Stimulated activated CD8-positive, alpha-beta memory T cell treated with anti-CD3 and anti-CD28 coated beads, Interleukin-7, amount 100 ng/mL, for 4 hours (primary cell): Measurements from ENCODE around the gene THOC3.
"Not testable (repeated sequence)": the region's sequence is repeated elsewhere in the genome, so short reads cannot be mapped to it uniquely, and the experiment has no call there.

Source experiments
- DNase-seq, 2 donors: peaks; one replicate each; pipeline ENCODE4 v3.0.0-alpha.2; 2020; ENCODE audit warnings: low read depth in 2 of 2

THOC3 gene

DNA sequence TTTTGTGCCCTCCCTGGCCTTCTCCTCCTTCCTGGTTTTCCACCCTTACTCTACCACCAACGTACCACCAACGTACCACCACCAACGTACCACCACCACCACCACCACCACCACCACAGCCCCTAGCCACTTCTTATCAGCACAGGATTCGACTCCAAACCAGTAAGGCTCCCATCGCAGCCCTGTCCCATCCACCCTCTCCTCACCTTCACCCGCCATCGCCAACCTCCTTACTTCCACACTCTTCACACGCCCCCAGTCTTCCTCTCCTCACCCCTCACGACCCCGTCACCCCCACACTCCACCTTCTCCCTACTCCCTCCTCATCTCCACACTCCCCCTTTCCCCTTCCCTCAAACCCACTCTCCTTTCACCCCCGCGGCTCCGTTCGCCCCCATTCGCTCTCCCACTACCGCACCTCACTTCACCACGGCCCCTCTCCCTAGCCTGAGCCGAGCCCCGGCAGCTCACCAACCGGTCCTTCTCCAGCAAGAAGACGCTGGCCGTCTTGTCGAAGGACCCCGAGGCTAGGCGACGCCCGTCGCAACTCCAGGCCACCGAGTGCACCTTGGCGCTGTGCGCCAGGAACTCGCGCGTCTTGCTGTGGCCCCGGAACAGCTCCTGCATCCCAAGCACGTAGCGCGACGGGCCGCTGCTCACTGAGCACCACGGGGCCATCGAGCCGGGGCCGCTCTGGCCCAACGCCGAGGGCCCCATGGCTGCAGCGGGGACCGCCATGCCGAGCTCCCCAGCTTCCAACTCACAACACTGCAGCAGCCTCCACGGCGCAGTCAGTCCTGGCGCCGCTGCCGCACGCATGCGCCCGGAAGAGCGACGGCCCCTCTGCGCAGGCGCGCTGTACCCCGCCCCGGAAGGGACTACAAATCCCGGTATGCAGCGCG is at the start of gene THOC3:
Gene THOC3 (minus strand): TSS at position 845 of the 902 bp plus-strand sequence. CDS start 107 bp downstream, at position 738.
- DNase-seq = peak; percentile 43 to 73

- DNase-seq = not testable (repeated sequence)
These were observed 49.2 kb upstream of the THOC3 start for GRCh38 chr5:176017324-176017723.

DNA sequence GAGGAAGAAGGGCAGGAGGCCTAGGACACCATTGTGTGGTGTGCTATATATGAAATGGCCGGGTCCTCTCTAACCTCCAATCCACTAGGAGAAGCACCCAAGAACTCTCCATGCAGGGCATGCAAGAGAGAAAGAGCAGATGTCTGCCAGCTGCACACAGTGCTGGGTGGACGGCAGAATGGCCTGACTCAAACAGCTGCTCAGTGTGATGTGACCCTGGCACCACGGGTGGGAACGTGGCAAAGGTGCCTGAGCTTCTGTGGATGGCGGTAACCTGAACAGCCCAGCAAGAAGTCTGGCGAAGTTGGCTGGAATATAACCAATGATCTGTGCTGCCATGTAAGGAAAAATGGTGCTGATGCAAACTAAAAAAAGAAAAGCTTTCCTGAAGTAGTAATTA is 46.2 kb upstream of the THOC3 start:
- not testable (repeated sequence) for DNase-seq

- DNase-seq = not testable (repeated sequence)
These were observed 43.0 kb upstream of the THOC3 start for GRCh38 chr5:176011088-176011487.

- DNase-seq = not testable (repeated sequence)
These were observed 42.1 kb upstream of the THOC3 start for GRCh38 chr5:176010202-176010601.

DNA sequence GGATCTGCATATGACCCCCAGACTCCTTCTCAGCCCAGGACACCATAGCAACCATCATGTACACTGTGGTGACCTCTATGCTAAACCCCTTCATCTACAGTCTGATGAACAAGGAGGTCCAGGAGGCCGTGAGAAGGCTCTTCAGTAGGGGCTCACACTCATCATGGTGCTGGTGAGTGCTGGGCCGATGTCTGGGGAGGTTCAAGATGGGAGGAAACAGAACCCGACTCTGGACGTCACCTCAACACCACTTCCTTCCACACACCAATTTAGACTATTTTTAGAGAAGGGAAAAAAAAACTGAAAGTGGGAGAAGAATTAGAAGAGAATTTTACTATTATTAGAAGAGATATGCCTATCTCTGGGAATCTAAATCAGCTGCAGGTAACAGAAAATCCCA is 39.1 kb upstream of the THOC3 start:
- DNase-seq = not testable (repeated sequence)

DNA sequence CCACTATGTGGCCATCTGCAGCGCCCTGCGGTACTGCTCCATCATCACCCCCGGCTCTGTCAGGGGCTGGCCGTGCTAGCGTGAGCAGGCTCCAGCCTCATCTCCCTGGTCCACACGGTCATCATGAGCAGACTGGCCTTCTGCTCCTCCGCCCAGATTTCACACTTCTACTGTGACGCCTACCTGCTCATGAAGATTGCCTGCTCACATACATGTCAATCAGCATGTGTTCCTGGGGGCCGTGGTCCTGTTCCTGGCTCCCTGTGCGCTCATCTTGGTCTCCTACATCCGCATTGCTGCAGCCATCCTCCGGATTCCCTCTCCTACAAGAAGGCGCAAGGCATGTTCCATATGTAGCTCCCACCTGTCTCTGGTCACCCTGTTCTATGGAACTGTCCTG is 38.7 kb upstream of the THOC3 start:
- not testable (repeated sequence) for DNase-seq

GRCh38 chr5:175997979-175998378 is 29.9 kb upstream of the THOC3 start:
- not testable (repeated sequence) for DNase-seq

DNA sequence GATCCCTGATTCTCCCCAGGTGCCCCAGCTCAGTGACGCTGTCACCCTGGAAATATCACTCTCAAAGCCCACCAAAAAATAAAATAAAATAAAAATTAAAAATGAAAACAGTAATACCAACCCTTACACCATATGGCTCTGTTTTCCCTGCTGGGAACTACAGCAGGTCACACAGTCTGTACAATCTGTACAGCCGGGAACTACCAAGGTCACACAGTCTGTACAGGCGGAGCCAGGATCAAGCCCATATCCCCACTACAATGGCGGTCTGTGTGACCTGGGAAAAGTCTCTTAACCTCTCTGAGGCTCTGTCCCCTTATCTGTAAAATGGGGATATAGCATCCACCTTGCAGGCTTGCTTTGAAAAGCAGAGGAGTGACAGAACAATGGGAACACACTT is 29.4 kb upstream of the THOC3 start:
- not testable (repeated sequence) for DNase-seq

GRCh38 chr5:175996791-175997190 is 28.7 kb upstream of the THOC3 start:
- DNase-seq = not testable (repeated sequence)

GRCh38 chr5:175995506-175995905 is 27.4 kb upstream of the THOC3 start:
- DNase-seq = not testable (repeated sequence)

DNA sequence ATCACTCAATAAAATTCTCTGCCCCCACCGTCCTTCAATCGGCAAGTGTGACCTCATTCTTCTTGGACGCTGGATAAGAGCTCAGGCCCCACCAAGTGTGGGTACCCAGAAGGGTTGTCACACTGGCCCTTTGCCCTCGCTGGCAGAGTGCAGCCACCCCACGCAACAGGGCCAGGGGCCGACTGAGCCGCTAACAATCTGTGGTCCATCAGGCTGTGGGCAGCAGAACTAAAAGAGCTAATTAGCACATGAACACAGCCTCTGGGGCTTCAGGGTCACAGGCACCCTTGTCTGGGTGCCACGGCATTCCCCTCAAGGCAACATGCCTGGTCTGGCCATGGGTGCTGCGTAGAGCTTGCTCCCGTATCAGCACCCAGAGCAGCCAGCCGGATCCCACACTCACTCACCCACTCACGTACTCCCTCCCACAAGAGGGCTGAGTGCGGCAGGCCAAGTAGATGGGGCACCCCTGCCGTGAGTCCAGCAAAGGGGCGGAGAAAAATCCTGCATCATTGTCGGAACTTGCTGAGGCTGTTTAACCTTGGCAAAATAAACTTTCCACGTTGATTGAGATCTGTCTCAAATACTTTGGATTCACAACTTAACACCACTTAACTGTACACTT is 11.4 kb upstream of the THOC3 start:
- DNase-seq = not testable (repeated sequence)

DNA sequence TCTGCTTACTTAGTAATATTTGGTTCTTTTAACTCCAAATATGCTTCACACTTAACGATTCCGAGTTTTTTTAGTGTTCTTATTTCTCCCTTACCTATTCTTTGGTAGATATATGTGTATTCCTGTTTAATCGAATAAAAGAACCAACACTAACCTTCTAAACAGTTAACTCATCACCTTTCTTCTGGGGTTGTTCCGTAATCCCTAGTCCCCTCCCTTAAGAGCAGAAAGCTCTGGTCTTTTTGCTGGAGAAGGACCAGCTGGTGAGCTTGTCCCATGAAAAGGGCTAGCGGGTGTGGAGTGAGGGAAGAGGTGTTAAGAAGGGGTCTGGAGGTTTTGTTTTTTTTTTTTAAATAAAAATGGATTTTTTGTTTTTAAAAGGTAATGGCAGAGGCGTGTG is 266 bp upstream of the THOC3 start:
- DNase-seq = not testable (repeated sequence)

DNA sequence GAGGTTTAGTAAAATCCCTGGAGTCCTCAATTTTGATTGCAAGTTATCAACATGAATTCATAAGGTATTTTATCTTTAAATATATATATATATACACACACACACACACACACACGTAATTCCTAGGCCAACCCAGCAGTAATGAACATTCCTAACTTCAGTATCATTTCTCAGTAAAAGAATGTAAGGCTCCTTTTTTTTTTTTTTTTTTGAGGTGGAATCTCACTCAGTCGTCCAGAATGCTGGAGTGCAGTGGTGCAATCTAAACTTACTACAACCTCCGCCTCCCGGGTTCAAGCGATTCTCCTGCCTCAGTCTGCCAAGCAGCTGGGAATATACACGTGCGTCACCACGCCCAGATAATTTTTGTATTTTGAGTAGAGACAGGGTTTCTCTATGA is 5.8 kb downstream of the THOC3 start:
- not testable (repeated sequence) for DNase-seq

DNA sequence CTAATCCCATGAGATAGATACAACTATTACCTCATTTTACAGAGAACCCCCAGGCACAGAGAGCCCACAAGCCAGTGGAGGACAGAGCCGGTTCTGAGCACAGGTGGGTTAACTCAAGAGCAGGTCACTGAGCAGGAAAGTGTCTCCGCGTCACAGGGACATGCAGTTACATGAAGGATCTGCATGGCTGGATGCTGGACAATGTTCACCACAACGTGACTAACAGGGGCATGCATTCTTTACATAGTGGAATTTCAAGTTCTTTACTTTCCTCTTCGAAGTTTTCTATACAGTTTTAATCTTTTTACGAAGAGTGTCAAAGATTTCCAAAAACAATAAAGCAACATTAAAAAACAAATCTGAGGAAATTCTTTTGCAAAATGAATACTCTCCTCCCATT is 7.9 kb downstream of the THOC3 start:
- not testable (repeated sequence) for DNase-seq

DNA sequence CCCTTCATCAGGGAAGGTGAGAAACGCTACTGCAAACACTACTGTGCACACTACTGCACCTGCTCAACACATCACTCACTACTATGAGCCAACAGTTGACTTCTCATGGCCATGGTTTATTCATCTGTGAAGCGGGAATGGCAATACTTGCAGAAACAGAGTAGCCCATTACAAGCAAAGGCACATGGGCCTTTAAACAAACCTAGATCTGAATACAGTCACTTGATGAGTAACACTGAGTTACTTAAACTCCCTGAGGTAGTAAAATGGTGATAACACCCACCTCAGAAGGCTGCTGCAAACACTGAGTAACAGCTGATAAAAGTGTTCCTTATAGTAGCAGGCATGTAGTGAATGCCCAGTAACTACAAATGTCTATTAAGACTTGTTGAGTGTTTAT is 9.6 kb downstream of the THOC3 start:
- DNase-seq = not testable (repeated sequence)

- not testable (repeated sequence) for DNase-seq
These were observed 14.0 kb downstream of the THOC3 start for GRCh38 chr5:175954107-175954506.

GRCh38 chr5:175952810-175953209 is 15.3 kb downstream of the THOC3 start:
- DNase-seq = not testable (repeated sequence)

GRCh38 chr5:175951339-175951969 is 16.7 kb downstream of the THOC3 start:
- DNase-seq = not testable (repeated sequence)

DNA sequence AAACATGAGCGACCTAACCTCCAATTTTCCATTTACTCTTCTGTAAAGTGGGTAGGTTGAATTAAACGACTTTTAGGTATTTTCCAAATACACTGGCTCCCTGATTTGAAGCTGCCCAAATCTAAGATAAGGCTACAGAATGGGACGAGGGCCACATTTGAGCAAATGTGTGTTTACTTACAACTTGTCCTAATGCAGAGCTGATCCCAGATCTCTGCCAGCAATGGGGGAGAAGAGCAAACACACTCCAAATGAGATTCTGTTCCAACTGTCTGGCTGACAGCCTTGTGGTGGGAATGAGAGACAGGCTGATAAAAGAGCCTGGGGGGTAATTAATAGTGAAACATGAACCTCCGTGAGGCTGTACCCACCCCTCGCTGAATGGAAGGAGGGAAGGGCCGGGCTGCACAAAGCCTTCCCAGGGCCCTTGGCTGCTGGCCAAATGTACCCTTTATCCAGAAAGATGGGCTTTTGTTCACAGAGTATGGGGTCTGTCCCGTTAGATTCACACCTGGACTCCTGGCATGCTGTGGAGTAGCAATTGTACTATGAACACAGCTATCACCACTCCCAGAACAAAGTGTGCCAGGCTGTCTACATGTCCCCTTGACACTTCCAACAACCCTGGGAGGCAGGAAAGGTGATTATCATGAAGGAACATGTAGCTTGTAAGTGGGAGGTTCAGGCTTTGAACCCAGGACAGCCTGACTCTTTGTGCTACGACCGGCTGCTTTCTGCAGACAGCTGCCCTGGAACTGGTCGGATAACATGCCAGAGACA is 19.6 kb downstream of the THOC3 start:
- not testable (repeated sequence) for DNase-seq

DNA sequence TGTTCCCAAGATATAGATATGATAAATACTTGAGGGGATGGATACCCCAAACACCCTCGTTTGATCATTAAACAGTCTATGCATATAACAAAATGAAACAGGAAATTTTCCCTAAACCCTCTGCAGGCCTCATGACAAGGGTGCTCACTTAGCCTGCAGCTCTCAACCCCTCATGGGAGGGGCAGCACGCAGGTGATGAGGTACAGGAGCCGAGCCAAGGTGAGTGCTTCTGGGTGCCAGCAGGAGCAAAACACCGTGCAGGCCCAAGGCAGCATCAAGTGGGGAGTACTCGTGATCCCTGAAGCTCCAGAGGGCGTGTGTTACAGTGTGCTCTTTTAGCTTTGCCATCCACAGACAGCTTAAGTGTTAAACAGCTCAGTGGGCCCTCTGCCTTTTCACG is 24.9 kb downstream of the THOC3 start:
- not testable (repeated sequence) for DNase-seq
